Measurements from ENCODE around the gene PCDHGA7.
"Not testable (repeated sequence)": the region's sequence is repeated elsewhere in the genome, so short reads cannot be mapped to it uniquely, and the experiment has no call there.

Gene PCDHGA7

GRCh38 chr5:141421489-141421855 lies 38.9 kb downstream of the PCDHGA7 start:
- TF ChIP-seq ZFX (IDR thresholded peaks at IDR 0.05) = no peak
- TF ChIP-seq, protein P1, sequence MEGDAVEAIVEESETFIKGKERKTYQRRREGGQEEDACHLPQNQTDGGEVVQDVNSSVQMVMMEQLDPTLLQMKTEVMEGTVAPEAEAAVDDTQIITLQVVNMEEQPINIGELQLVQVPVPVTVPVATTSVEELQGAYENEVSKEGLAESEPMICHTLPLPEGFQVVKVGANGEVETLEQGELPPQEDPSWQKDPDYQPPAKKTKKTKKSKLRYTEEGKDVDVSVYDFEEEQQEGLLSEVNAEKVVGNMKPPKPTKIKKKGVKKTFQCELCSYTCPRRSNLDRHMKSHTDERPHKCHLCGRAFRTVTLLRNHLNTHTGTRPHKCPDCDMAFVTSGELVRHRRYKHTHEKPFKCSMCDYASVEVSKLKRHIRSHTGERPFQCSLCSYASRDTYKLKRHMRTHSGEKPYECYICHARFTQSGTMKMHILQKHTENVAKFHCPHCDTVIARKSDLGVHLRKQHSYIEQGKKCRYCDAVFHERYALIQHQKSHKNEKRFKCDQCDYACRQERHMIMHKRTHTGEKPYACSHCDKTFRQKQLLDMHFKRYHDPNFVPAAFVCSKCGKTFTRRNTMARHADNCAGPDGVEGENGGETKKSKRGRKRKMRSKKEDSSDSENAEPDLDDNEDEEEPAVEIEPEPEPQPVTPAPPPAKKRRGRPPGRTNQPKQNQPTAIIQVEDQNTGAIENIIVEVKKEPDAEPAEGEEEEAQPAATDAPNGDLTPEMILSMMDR (conservative IDR thresholded peaks at IDR 0.05) = no peak
- H3K27ac ChIP-seq = no peak overlapping the region

DNA sequence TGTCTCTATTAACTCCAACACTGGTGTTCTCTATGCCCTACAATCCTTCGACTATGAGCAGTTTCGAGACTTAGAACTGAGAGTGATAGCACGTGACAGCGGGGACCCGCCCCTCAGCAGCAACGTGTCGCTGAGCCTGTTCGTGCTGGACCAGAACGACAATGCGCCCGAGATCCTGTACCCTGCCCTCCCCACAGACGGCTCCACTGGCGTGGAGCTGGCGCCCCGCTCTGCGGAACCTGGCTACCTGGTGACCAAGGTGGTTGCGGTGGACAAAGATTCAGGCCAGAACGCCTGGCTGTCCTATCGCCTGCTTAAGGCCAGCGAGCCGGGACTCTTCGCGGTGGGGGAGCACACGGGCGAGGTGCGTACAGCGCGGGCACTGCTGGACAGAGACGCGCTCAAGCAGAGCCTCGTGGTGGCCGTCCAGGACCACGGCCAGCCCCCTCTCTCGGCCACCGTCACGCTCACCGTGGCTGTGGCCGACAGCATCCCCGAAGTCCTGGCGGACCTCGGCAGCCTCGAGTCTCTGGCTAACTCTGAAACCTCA lies 40.3 kb downstream of the PCDHGA7 start:
- no peak overlapping the region for H3K27ac ChIP-seq
- TF ChIP-seq, protein P1 (conservative IDR thresholded peaks at IDR 0.05) = no peak
- TF ChIP-seq ZFX (IDR thresholded peaks at IDR 0.05) = no peak

GRCh38 chr5:141427783-141428426 lies 45.4 kb downstream of the PCDHGA7 start:
- TF ChIP-seq ZFX (IDR thresholded peaks at IDR 0.05) = no peak
- TF ChIP-seq, protein P1 (conservative IDR thresholded peaks at IDR 0.05) = 0 out of 2 replicates have a peak, but pooled peaks have one; percentile 8
- no peak overlapping the region for H3K27ac ChIP-seq

- TF ChIP-seq, protein P1 (conservative IDR thresholded peaks at IDR 0.05) = peak; percentile 86
- TF ChIP-seq ZFX (IDR thresholded peaks at IDR 0.05) = no peak
- no peak within 1 kb of the TSS for H3K27ac ChIP-seq
Observed at GRCh38 chr5:141430332-141431113, 48.0 kb downstream of the PCDHGA7 start, which contains the start of gene PCDHGA12. Gene PCDHGA12, plus strand, starts transcription at chr5:141430507. Its CDS starts 253 bp downstream, at chr5:141430760.

GRCh38 chr5:141431286-141431685 lies 48.7 kb downstream of the PCDHGA7 start:
- H3K27ac ChIP-seq = no peak overlapping the region
- TF ChIP-seq, protein P1 (conservative IDR thresholded peaks at IDR 0.05) = no peak

DNA sequence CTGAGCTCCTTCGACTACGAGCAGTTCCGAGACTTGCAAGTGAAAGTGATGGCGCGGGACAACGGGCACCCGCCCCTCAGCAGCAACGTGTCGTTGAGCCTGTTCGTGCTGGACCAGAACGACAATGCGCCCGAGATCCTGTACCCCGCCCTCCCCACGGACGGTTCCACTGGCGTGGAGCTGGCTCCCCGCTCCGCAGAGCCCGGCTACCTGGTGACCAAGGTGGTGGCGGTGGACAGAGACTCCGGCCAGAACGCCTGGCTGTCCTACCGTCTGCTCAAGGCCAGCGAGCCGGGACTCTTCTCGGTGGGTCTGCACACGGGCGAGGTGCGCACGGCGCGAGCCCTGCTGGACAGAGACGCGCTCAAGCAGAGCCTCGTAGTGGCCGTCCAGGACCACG lies 49.8 kb downstream of the PCDHGA7 start:
- not testable (repeated sequence) for H3K27ac ChIP-seq

GRCh38 chr5:141432726-141433125 lies 50.2 kb downstream of the PCDHGA7 start:
- H3K27ac ChIP-seq = not testable (repeated sequence)

- no peak for TF ChIP-seq ZFX (IDR thresholded peaks at IDR 0.05)
- TF ChIP-seq, protein P1 (conservative IDR thresholded peaks at IDR 0.05) = no peak
- no peak overlapping the region for H3K27ac ChIP-seq
Observed at GRCh38 chr5:141434006-141434405, 51.5 kb downstream of the PCDHGA7 start.

Measured in C4-2B (cell line).